ENCODE results near the gene KIF26B.

Gene KIF26B

DNA sequence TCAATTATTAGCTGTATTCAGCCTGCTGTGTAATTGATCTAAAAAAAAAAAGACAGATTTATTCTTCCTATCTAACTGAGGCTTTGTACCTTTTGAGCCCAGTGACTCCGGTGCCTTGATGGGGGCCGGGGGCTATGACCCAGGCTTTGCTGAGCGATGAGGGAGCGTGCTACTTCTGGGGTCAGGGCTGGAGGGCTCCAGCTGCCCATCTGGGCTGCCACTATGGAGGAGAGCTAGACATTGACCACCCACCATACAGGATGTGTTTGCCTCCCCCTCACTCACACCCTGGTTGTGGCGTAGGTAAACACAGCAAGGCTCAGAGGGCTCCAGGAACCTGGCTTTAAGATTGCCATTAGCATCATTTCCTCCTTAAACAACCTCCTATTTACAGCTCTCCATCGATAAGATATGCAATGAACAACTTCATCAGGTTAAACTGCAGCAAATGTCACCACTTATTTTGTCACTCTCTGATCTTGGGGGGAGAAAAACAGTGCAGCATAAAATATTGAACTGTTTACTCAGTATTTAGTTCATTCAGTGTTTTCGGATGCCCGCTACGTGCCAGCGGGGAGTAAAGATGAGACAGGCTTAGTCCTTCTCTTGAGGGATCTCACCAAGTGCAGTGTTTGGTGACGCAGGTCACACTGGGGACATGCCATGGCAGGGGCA lies 231.6 kb downstream of the KIF26B start:
- TF ChIP-seq TOX (CRISPR knock-in tag; IDR thresholded peaks at IDR 0.05; ENCODE audit: borderline replicate concordance) (no peak), ISL1 (CRISPR knock-in tag; IDR thresholded peaks at IDR 0.05) (no peak), ZC3H10 (CRISPR knock-in tag; IDR thresholded peaks at IDR 0.05) (no peak), ZFP30 (CRISPR knock-in tag; IDR thresholded peaks at IDR 0.05) (no peak), BACH2 (CRISPR knock-in tag; IDR thresholded peaks at IDR 0.05; ENCODE audit: borderline replicate concordance) (no peak)
- TF ChIP-seq, protein P1, sequence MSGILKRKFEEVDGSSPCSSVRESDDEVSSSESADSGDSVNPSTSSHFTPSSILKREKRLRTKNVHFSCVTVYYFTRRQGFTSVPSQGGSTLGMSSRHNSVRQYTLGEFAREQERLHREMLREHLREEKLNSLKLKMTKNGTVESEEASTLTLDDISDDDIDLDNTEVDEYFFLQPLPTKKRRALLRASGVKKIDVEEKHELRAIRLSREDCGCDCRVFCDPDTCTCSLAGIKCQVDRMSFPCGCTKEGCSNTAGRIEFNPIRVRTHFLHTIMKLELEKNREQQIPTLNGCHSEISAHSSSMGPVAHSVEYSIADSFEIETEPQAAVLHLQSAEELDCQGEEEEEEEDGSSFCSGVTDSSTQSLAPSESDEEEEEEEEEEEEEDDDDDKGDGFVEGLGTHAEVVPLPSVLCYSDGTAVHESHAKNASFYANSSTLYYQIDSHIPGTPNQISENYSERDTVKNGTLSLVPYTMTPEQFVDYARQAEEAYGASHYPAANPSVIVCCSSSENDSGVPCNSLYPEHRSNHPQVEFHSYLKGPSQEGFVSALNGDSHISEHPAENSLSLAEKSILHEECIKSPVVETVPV (CRISPR knock-in tag; IDR thresholded peaks at IDR 0.05), result no peak
- TF ChIP-seq, protein P2, sequence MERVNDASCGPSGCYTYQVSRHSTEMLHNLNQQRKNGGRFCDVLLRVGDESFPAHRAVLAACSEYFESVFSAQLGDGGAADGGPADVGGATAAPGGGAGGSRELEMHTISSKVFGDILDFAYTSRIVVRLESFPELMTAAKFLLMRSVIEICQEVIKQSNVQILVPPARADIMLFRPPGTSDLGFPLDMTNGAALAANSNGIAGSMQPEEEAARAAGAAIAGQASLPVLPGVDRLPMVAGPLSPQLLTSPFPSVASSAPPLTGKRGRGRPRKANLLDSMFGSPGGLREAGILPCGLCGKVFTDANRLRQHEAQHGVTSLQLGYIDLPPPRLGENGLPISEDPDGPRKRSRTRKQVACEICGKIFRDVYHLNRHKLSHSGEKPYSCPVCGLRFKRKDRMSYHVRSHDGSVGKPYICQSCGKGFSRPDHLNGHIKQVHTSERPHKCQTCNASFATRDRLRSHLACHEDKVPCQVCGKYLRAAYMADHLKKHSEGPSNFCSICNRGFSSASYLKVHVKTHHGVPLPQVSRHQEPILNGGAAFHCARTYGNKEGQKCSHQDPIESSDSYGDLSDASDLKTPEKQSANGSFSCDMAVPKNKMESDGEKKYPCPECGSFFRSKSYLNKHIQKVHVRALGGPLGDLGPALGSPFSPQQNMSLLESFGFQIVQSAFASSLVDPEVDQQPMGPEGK (CRISPR knock-in tag; IDR thresholded peaks at IDR 0.05; ENCODE audit: borderline replicate concordance), result no peak
- TF ChIP-seq, protein P3, sequence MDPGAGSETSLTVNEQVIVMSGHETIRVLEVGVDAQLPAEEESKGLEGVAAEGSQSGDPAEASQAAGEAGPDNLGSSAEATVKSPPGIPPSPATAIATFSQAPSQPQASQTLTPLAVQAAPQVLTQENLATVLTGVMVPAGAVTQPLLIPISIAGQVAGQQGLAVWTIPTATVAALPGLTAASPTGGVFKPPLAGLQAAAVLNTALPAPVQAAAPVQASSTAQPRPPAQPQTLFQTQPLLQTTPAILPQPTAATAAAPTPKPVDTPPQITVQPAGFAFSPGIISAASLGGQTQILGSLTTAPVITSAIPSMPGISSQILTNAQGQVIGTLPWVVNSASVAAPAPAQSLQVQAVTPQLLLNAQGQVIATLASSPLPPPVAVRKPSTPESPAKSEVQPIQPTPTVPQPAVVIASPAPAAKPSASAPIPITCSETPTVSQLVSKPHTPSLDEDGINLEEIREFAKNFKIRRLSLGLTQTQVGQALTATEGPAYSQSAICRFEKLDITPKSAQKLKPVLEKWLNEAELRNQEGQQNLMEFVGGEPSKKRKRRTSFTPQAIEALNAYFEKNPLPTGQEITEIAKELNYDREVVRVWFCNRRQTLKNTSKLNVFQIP (CRISPR knock-in tag; IDR thresholded peaks at IDR 0.05; ENCODE audit: borderline replicate concordance, low read depth), result no peak
- no peak for ATAC-seq

DNA sequence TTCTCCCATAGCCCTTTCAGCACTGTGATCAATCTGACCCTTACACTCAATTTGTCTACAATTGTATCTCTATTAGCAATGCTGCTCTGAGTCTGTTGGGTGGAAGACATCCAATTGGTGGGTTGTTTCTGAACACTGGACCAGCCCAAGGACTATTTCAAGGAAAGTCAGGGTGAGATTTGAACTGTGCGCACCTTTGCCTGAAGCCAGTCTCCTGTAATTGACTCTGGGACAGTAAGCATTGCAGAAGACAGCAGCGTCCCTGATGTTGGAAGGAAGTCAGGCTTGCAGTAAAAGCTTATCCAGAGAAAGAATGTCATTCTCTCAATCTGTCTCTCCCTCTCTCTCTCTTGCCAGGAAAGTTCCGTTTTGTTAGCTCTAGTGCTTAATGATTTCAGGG lies 233.9 kb downstream of the KIF26B start:
- ATAC-seq, result no peak
- TF ChIP-seq ZNF8 (CRISPR knock-in tag; IDR thresholded peaks at IDR 0.05), result no peak
- TF ChIP-seq GLIS3 (CRISPR knock-in tag; IDR thresholded peaks at IDR 0.05), result no peak
- no peak for TF ChIP-seq ZNF70 (CRISPR knock-in tag; IDR thresholded peaks at IDR 0.05)
- TF ChIP-seq TCF4 (CRISPR knock-in tag; IDR thresholded peaks at IDR 0.05; ENCODE audit: borderline replicate concordance), result no peak
- TF ChIP-seq CSDC2 (CRISPR knock-in tag; IDR thresholded peaks at IDR 0.05), result no peak
- TF ChIP-seq, protein P2 (CRISPR knock-in tag; IDR thresholded peaks at IDR 0.05; ENCODE audit: borderline replicate concordance), result no peak
- TF ChIP-seq ARNTL (CRISPR knock-in tag; IDR thresholded peaks at IDR 0.05; ENCODE audit: borderline replicate concordance, low read depth), result no peak
- TF ChIP-seq OSR1 (CRISPR knock-in tag; IDR thresholded peaks at IDR 0.05), result no peak
- TF ChIP-seq PPARA (CRISPR knock-in tag; IDR thresholded peaks at IDR 0.05; ENCODE audit: borderline replicate concordance), result no peak
- no peak for TF ChIP-seq ZFP30 (CRISPR knock-in tag; IDR thresholded peaks at IDR 0.05)
- no peak for TF ChIP-seq RARB (CRISPR knock-in tag; IDR thresholded peaks at IDR 0.05)
- TF ChIP-seq, protein P3 (CRISPR knock-in tag; IDR thresholded peaks at IDR 0.05; ENCODE audit: borderline replicate concordance, low read depth), result no peak
- no peak for TF ChIP-seq ZFP3 (CRISPR knock-in tag; IDR thresholded peaks at IDR 0.05)
- TF ChIP-seq ISL1 (CRISPR knock-in tag; IDR thresholded peaks at IDR 0.05), result no peak

DNA sequence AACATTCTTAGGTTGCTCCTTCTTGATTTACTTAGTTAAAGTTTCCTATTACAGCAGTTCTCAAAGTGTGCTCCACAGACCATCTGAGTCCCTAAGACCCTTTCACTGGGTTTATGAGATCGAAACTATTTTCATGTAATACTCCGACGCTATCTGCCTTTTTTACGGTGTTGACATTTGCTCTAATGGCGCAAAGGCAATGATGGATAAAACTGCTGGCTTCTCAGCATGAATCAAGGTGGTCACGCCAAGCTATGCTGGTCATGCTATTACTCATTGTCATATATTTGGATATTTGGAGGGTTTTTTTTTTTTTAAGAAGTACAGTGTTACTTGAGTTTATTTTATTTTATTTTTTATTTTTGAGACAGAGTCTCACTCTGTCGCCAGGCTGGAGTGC lies 235.1 kb downstream of the KIF26B start:
- TF ChIP-seq OSR1 (CRISPR knock-in tag; IDR thresholded peaks at IDR 0.05) (no peak), GLIS3 (CRISPR knock-in tag; IDR thresholded peaks at IDR 0.05) (no peak), ZC3H10 (CRISPR knock-in tag; IDR thresholded peaks at IDR 0.05) (no peak), CSDC2 (CRISPR knock-in tag; IDR thresholded peaks at IDR 0.05) (no peak), TCF4 (CRISPR knock-in tag; IDR thresholded peaks at IDR 0.05; ENCODE audit: borderline replicate concordance) (no peak), ZFP30 (CRISPR knock-in tag; IDR thresholded peaks at IDR 0.05) (no peak), SNAI2 (CRISPR knock-in tag; IDR thresholded peaks at IDR 0.05) (no peak)
- TF ChIP-seq, protein P4, sequence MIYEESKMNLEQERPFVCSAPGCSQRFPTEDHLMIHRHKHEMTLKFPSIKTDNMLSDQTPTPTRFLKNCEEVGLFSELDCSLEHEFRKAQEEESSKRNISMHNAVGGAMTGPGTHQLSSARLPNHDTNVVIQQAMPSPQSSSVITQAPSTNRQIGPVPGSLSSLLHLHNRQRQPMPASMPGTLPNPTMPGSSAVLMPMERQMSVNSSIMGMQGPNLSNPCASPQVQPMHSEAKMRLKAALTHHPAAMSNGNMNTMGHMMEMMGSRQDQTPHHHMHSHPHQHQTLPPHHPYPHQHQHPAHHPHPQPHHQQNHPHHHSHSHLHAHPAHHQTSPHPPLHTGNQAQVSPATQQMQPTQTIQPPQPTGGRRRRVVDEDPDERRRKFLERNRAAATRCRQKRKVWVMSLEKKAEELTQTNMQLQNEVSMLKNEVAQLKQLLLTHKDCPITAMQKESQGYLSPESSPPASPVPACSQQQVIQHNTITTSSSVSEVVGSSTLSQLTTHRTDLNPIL (CRISPR knock-in tag; IDR thresholded peaks at IDR 0.05; ENCODE audit: low read depth), result no peak

More for the DNA sequence above, 235.1 kb downstream of the KIF26B start:
- ATAC-seq, result no peak

All from SK-N-SH treated with all-trans-retinoic acid at 6 μM for 48 hours (cell line).